PC-3 (cell line): Measurements from ENCODE around the gene SNTA1.

ENCODE experiments used
- CTCF ChIP-seq: fragments of 300-600 bp; sonication (generic); conservative IDR thresholded peaks from 2 replicates; pipeline ENCODE4 v1.5.1; 2017; ENCODE audit warnings: antibody characterized with exemption, low read depth, mild to moderate bottlenecking, low read length
- EZH2 ChIP-seq: fragments of 300-600 bp; sonication (generic); IDR thresholded peaks from one replicate; pipeline ENCODE4 v1.6.1; 2017; ENCODE audit warnings: antibody characterized with exemption, mild to moderate bottlenecking, low read length; ENCODE audit not compliant: unreplicated experiment

DNA sequence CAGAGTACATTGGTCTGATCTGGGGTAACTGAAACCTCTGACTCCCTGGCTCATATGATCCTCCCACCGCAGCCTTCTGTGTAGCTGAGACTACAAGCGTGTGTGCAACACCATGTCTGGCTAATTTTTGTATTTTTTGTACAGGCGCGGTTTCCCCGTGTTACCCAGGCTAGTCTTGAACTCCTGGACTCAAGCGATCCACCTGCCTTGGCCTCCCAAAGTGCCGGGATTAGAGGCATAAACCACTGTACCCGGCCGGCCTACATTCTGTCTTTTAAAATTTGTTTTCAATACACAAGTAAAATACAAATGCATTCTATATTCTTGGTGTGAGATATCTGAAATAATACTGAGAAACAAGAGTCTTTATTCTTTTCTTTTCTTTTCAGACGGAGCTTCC lies 44.6 kb upstream of the SNTA1 start:
- TF ChIP-seq CTCF = no peak
- no peak for TF ChIP-seq EZH2
